Measurements from ENCODE around the gene PDZD2.

PDZD2 gene

DNA sequence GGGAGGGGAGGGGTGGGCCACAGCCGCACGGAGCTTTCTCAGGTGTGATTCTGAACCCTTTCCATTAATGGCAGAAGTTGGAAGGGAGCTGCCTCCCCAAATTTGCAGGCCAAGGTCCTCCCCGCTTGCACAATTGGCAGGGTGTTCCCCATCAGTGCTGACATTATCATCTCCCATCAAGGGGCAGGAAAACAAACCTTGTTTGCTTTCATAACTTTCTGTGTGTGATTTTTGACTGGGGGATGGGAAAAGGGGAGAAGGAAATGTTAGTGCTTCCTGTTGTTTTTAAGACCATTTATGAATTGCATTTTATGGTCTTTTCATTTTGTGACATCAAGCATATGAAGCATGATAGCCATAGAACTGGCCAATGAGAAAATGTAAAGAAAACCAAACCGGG, 292.9 kb downstream of the PDZD2 start:
- DNase-seq (ENCODE audit: low read depth in 2 of 2) = no peak

DNA sequence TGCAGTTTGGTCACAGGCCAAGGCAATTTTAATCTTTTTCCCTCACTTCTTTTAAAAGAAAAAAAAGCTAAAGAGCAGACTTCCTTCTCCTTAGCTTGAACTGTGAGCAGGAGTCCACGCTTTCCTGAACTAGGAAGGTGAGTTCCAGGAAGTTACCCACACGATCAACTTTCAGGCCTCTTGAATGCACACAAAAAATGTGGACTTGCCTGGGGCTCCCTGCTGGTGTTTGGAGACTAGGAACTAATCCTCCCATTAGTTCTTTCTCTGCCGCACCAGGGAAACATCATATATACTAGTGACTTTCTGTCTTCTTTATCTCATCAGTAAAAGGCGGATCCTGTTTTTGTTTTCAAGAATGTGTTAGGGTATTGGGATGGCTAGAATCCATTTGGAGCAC, 295.2 kb downstream of the PDZD2 start:
- no peak for DNase-seq (ENCODE audit: low read depth in 2 of 2)

DNA sequence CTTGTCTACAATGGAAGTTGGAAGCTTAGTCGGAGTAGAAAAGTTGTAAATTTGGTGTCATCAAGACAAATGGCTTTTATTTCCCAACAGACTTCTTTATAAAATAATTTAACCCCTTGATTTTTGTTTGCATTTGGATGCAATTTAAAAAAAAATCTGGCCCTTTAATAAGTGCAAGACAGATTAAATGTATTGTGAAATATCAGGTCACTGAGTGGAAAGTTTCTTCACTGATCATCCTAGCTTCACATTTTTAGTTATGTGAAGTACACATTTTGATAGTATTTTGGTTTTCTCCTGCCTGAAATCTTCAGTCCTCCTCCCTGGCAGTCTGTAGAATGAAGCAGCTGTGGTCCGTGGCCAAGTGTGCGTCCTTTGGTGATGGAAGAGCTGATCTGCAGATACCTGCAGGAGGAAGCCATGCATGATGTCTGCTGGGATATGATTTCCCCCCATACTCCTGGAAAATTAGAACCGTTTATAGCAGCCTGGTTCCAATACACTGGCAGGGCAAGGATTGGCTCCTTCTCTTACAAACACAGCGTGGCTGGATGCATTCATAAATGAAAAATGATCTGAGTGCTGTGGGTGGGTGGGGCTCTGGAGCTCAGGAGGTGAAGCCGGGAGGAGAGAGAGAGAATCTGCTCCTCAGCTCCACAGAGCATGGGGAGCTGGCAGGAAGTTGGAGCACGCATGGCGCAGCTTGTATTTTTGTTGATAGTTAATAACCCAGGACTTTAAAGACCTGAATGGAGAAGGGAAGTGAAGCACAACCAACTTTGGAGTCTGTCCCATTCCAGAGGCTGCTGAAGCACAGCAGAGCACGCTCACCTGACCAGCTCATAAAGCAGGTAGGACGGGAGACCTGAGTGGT, 296.8 kb downstream of the PDZD2 start:
- no peak for DNase-seq (ENCODE audit: low read depth in 2 of 2)

DNA sequence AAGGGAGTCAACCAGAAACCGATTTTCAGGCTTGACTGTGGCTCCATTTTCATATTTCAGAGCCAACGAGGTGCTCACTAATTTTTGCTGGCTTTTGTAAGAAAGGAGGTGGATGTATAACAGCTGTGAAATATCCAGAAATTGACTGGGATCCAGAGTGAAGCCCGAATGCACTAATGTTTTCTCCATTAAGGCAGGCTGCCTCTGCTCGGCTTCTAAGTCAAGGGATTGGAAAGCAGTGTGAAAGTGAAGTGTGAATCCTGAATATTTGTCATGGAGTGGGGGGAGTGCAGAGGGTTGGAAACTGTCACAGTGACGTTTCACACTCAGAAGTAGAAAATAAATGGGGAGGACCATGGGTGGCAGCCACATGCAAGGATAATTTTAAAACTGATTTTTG, 297.8 kb downstream of the PDZD2 start:
- DNase-seq (ENCODE audit: low read depth in 2 of 2) = no peak

DNA sequence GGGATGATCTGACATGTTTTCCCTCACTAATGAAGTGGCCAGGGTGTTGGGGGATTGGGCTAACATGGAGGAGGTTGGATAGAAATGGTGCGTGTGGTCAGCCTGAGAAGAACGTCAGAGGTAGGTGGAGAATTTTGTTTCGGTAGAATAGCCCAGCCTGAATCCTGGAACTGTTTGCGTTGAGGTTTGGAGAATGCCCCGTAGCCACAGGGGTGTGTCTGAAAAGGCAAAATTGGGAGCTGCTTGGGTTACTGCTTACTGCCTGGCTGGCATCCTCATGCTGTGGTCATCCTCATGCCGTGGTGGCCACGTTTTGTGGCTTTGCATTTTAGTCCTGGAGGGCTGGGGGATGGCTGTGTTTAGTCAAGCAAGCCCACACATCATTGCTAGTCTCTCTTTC, 298.3 kb downstream of the PDZD2 start:
- no peak for DNase-seq (ENCODE audit: low read depth in 2 of 2)

DNA sequence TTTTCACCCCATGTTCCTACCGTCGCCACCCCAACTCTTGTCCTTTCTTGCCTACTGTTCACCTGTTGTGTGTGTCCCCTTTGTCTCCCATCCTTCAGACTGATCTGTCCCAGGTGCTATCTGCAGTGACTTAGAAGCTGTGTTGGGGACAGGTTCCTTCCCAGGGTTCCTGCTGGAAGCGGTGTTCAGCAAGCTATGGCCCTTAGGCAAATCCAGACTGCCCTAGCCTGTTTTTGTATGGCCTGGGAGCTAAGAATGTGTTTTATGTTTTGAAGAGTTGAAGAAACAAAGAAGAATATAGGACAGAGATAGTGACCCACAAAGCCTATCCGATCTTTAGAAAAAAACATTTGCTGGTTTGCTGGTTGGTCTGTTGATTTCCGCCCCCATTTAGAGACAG, 298.8 kb downstream of the PDZD2 start:
- no peak for DNase-seq (ENCODE audit: low read depth in 2 of 2)

DNA sequence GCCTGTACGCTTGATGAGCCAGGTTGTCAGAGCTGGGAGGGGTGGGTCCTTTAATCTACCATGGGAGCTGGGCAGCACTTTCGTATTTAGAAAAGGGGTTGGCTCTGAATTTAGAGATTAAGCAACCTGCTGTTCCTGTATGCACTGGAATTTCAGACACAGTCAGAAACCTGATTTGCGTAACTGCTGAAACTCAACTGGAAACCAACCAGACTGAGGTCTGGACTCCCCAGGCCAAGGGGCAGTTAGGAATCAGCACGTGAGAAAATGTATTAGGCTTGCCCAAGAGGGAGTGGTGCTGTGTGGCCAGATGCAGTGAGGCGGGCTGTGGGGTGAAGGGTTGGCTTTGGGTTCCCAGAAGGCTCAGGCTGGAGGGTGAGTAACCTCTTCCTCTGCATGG, 300.2 kb downstream of the PDZD2 start:
- no peak for DNase-seq (ENCODE audit: low read depth in 2 of 2)

DNA sequence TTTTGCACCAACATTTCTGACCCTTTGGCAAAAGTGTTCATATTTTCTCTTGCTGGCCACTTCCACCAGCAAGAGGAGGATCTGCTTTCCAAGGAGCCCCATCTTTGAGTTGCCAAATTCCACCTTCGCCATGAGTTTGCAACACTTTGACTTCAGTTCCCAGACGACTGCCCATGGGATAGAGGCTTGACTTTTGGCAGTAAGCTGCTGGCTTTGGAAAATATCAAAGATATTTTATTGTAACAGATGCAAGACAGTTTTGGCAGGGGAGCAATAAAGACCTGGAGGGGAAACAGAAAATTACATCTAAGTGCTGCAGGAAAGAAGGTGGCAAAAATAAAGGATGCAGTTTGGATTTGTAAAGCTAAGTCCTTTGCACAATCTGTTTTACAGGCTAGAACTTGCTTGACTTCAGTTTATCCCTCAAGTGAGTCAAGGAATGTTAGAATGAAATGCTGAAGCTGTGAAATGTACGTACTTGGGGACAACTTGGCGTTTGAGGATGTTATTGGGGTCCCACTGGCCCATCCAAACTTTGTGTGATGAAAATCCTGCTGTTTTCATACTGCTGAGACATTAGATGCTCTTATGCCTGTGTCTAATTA, 302.3 kb downstream of the PDZD2 start:
- DNase-seq (ENCODE audit: low read depth in 2 of 2) = no peak

DNA sequence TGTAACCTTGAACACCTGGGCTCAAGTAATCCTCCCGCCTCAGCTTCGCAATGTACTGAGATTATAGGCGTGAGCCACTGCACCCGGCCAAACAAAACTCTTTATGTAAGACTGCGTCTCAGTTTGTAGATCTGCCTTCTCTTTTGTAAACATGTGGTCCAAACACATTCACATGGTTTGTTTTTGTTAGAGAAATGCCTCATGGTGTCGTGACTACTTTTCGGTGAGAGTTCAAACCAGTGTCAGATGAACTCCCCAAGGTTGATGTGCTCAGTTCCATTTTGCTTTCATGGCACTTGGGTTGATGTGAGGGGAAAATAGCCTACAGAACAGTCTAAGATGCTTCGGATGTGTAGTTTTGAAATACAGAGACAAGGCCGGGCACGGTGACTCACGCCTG, 303.6 kb downstream of the PDZD2 start:
- no peak for DNase-seq (ENCODE audit: low read depth in 2 of 2)

DNA sequence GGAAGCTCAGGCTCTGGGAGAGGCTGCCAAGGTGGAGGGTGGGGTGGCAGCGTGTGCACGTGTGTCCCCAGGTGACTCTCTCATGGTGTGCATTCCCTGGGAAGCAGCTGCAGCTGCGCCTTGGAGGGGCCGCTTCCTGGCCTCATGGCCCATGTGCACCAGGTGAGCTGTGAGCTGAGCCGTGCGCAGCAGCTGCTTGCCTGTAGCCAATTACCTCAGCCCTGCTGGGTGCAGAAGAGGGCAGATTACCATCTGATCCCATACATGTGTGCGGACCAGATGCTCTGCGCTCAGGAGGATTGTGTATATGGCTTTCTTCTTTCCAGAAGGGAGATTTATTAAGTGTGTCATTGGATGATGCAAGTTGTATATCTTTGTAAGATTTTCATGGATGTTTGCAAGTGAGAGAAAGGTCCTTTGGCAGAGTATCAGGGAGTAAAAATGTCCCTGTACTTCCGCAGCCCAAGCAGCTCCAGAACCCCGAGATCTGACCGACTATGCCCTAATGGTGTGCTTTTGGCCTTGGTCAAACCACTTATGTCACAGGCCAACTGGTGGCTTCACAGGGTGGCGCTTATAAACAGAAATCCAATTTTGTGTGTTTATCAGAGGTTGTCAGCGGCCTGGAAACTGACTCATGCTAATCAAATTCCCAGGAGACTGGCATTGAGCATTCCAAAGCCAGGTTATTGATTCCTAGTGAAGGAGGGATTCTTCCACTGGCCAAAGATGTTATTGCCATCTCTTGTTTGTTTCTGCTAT, 305.9 kb downstream of the PDZD2 start:
- no peak for DNase-seq (ENCODE audit: low read depth in 2 of 2)

DNA sequence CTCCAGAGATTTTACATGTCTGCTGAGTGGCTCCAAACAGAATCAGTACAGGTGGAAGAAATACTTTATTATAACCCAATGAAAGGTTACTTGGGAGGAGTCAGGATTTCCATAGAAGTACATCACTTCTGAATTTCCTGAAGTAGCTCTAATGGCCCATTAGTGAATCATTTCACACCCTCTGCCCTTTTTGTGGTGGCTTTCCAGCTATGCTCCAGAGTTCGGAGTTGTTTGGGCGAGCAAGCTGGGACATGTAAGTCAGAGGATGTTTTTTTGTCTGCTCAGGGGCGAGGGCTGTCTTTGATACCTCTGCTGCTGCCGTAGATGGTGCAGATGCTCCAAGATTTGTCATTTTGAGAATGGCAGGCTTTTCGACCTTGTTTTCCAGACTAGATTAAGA, 309.1 kb downstream of the PDZD2 start:
- no peak for DNase-seq (ENCODE audit: low read depth in 2 of 2)

DNA sequence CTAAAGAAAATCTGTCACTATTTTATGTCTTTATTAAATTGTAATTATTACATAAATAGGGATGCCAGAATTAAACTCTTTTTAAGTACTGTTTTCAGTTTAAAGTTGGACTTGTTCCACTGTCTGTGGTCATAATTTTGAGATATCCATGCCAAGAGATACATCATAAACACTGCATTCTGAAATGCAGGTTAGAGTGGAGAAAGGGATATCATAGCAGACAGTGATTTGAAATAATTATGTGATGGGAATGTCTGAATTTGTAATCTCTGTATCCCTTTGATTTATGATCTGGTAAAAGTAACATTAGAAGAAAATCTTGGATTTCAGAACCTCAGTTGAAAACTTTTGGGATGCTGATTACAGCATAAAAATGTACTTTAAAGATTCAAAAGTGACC, 313.1 kb downstream of the PDZD2 start:
- no peak for DNase-seq (ENCODE audit: low read depth in 2 of 2)

DNA sequence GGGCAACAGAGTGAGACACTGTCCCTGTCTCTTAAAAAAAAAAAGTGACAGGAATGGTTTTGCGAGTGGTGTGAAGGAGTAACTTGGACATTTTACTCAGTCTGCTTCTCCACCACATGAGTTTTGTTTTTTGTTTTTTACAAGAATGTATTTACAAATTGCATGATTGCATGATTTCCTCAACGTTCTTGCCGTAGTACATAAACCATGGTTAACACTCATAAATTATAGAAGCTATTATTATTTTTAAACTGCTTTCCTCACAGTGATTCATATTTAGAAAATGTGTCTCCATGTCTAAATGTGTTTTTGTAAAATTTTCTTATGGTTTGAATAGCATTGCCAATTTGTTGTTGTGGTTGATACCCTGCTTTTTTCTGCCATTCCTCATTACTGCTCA, 315.2 kb downstream of the PDZD2 start:
- DNase-seq (ENCODE audit: low read depth in 2 of 2) = no peak

DNA sequence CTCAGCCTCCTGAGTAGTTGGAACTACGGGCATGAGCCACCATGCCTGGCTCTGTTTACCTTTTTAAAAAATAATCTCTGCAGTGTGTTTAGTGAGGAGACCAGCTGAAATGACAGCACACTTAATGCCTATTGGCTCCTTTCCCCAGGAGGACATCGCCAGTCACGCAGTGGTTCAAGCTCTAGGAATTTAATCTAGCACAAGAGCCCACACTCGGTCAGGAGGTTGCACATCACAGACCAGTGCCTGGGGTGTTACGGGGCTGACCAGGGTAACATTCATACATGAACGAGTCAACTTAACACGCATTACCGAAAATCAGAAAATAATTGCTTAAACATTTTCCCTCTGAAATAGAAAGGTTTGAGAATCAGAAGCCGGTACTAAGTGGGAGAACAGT, 318.2 kb downstream of the PDZD2 start:
- no peak for DNase-seq (ENCODE audit: low read depth in 2 of 2)

DNA sequence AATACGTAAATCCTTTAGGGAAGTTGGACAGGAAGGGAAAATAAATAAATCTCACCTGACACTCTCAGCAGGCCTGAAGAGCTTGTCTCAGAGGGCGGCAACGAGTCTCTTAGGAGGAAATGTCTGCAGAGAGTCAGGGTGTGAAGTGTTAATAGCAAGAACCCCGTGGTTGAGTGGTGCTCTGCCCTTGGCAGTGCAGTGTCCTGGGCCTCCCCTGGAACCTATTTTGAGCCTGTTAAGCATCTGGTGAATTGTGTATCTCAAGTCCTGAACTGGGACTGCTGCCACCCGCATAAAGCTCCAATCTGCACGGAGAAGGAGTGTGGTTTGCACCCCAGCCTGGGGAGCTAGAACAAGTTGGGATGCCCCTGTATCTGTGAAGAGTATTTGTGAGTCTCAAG, 323.4 kb downstream of the PDZD2 start:
- no peak for DNase-seq (ENCODE audit: low read depth in 2 of 2)

DNA sequence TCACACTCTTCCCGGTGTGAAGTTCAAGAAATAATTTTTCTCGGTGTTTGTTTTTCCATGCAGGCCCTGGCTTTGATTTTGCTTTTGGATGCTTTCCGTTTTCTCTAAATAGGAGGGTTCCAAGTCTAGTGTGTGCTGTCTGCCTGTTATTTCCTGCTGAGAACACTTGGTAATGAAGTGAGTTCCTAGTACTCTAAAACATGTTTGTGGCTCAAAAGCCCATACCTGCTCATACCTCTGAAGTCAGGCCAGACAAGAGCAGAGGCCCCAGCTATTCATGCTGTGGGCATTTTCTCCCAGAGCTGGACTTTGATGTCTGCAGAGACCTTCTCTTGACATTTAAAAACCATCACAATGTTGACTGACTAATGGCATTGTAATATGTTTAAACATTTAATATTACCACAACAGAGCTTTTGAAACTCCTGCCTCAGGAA, 324.0 kb downstream of the PDZD2 start:
- no peak for DNase-seq (ENCODE audit: low read depth in 2 of 2)

DNA sequence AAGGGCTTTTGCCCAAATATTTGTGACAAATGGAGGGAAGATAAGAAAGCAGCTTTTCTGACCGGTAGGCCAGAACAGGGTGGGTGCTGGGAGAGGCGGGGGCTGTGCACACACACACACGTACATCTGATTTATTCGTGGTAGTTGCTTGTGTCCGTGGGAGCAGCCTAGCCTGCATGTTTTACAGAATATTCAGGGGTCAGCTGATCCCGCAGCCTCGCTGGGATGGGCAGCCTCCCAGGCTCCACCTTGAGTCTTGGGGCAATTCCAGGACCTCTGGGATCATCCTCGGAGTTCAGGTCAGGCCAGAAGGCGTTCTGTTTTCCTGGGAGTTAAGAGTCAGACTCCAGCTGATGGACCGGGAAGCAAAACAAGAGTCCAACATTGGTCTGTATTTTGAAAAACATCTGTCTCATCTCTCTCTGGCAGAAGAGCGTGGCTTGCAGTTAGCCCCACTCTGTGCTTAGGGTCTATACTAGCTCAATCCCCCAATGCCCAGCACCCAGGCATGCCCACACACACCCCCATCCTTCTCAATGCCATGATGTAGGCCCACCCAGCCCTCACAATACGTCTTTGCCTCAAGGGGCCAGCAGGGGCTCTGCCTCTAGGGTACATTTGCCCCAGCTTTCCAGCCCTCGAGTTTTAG, 324.6 kb downstream of the PDZD2 start:
- DNase-seq (ENCODE audit: low read depth in 2 of 2) = no peak

DNA sequence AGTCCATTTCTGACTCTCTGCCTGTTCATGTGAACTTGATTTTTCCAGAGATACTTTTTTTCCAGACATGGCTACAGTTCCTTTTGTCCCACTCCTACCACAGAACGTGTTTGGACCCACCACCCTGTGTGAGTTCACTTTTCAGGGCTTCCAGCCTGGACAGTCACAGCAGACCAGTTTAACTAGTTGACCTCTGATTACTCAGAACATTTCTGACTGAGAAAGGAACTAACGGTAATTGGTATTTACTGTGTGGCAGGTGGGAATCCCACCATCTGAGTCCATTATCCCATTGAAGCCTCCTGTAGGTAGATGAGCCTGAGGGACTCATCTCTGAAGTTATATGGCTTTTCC, 325.1 kb downstream of the PDZD2 start:
- no peak for DNase-seq (ENCODE audit: low read depth in 2 of 2)

DNA sequence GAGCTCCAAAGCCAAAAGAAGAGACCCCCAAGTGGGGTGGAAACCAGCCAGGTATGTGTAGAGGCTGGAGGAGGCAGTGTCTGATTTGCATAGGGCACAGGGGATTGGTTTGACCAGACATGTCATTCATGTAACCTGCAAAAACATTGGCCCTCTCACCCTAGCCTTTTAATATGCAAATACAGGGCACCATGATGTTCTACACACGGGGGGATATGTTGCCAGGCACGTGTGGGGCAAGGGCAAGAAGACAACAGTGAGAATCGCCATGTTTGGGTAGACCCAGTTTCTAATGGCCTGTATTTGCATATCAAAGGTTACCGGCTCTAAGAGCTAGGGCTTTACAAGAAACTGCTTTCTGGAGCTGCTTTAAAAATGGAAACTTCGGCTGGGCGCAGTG, 326.3 kb downstream of the PDZD2 start:
- no peak for DNase-seq (ENCODE audit: low read depth in 2 of 2)

DNA sequence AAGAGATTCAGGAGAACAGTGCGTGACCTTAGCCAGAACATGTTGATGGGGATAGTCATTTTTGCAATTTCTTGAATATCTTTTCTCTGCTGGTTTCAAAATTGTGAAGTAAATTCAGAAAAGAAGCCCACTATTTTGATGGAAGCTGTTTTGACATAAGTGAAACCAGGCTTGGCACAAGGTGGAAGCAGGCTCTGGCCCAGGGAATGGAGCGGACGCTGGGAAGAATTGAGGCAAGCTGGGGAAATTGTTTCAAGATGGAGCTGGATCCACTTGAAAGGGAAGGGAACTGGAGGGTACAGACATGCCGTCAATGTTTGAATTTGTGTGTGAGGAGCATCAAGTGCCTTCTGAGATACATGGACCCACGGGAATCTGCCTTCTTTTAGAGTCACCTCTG, 328.0 kb downstream of the PDZD2 start:
- no peak for DNase-seq (ENCODE audit: low read depth in 2 of 2)

DNA sequence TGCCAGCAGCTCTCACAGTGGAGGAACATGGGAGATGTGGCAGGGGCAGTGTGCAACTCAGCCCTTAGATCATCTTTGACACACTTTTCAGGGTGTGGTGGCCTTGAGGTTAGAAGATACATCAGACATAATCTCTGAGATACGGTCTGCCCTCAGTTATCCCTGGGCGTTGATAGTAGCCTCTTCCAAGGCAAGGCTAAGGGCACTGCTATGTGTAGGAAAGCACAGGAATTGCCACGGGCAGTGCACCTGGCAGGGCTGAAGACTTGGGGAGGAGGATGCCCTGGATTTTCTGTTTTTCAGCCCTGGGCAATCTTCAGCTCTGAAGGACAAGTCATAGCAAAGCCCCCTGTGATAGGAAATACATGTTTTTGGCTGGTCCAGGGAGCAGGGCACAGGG, 328.5 kb downstream of the PDZD2 start:
- DNase-seq (ENCODE audit: low read depth in 2 of 2) = no peak

DNA sequence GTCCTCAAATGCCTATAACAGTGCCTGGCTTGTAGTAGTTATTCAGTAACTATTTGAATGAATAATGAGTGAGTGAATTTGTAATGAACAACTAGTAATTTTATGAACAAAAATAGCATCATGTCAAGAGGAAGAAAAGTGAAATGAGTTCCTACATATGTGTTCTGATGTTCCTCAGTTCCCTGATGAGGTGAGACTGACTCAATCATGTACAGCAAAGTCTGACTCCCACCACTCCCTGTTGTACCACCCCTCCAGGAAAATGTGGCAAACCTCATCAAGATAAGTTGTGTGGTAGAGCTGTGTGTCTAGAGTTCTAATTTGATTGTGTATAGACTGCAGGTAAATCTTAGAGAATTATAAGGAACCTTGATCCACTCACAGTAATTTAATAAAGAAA, 333.6 kb downstream of the PDZD2 start:
- DNase-seq (ENCODE audit: low read depth in 2 of 2) = peak in 1 of 2 donors; percentile 3
